ENCODE data around the gene AOX1. TPM values are rescaled to one million over a fixed set of nuclear protein-coding genes. Genes with fewer than 3 reads are reported as not detected.
A peak's percentile ranks its signal among the peaks of the same experiment; 100 is the strongest.

The AOX1 gene
- polyA plus RNA-seq, 2 of the 4 experiments (the other 2 are of a cell fraction), result 3.6 to 5.4 TPM

- peak; percentile 78 to 96 for DNase-seq (ENCODE audit: low read depth in 1 of 2, low spot score in 1 of 2)
- peak; percentile 13 for FAIRE-seq
- CTCF ChIA-PET, result interaction anchor here (0.6 to 6.4 kb wide), 48 partner anchors 9 to 1538 kb away, joined by 3 to 116 read pairs (median 4); partner anchors contain the start of genes CLK1, KCTD18 and NIF3L1
- Histone ChIP-seq H3K4me2 (peak overlapping the region; percentile 79), H3K9me3 (no peaks in the 10 kb centered on the region), H3K27ac (peak overlapping the region; percentile 85 to 91), H3K4me1 (peaks cover 22% of the 10 kb centered on the region), H3K4me3 (peak overlapping the region; percentile 33)
- peak; percentile 97 to 98 for ATAC-seq
- POLR2A ChIA-PET, result interaction anchor here (0.7 to 1.4 kb wide), 12 partner anchors 11 to 176 kb away, joined by 3 to 19 read pairs (median 6); partner anchors contain the start of genes BZW1, CLK1, NIF3L1 and PPIL3
- WGBS (ENCODE audit: missing lambda C conversion rate), result 2% methylated on average over 17 of the region's 17 CpGs
- TF ChIP-seq NR3C1 (IDR thresholded peaks at IDR 0.05) (no peak), ZC3H11A (IDR thresholded peaks at IDR 0.05) (no peak), POLR2AphosphoS2 (conservative IDR thresholded peaks at IDR 0.05; ENCODE audit: low read length) (no peak), FOXS1 (CRISPR knock-in tag; IDR thresholded peaks at IDR 0.05) (no peak), ESRRA (IDR thresholded peaks at IDR 0.05; ENCODE audit: borderline replicate concordance, low read length) (no peak), CHD2 (IDR thresholded peaks at IDR 0.05; ENCODE audit: low read length, partially characterized antibody) (no peak), NFE2L2 (conservative IDR thresholded peaks at IDR 0.05; ENCODE audit: low read length) (no peak), HMGXB4 (CRISPR knock-in tag; IDR thresholded peaks at IDR 0.05; ENCODE audit: borderline replicate concordance) (no peak), RCOR1 (IDR thresholded peaks at IDR 0.05; ENCODE audit: low read depth, low read length) (no peak), MAX (IDR thresholded peaks at IDR 0.05) (peak; percentile 77), HOXA7 (CRISPR knock-in tag; IDR thresholded peaks at IDR 0.05) (no peak), CBX8 (IDR thresholded peaks at IDR 0.05) (no peak), FOSB (CRISPR knock-in tag; IDR thresholded peaks at IDR 0.05) (no peak), HOXB13 (CRISPR knock-in tag; IDR thresholded peaks at IDR 0.05; ENCODE audit: low read depth) (no peak), FOSL2 (IDR thresholded peaks at IDR 0.05) (peak; percentile 36; the same call in 1 of the 2 replicates), FOSL2 (CRISPR knock-in tag; IDR thresholded peaks at IDR 0.05) (peak; percentile 87), GATA3 (IDR thresholded peaks at IDR 0.05; ENCODE audit: borderline replicate concordance) (peak; percentile 59), PBX3 (IDR thresholded peaks at IDR 0.05) (no peak), CTCF (IDR thresholded peaks at IDR 0.05) (peak; percentile 96), USF2 (IDR thresholded peaks at IDR 0.05) (no peak), BCL3 (IDR thresholded peaks at IDR 0.05) (peak; percentile 57; the same call in 2 of the 3 replicates), ATOH8 (CRISPR knock-in tag; IDR thresholded peaks at IDR 0.05; ENCODE audit: low read depth) (no peak), EHF (CRISPR knock-in tag; IDR thresholded peaks at IDR 0.05) (no peak), ZSCAN20 (CRISPR knock-in tag; IDR thresholded peaks at IDR 0.05) (no peak), RNF2 (IDR thresholded peaks at IDR 0.05; ENCODE audit: borderline replicate concordance, low read depth) (no peak), PHF8 (IDR thresholded peaks at IDR 0.05; ENCODE audit: borderline replicate concordance, low read depth) (no peak), KDM1A (IDR thresholded peaks at IDR 0.05; ENCODE audit: low read depth) (no peak), JUNB (IDR thresholded peaks at IDR 0.05) (no peak), ELK1 (IDR thresholded peaks at IDR 0.05; ENCODE audit: low read depth, low read length) (no peak), RAD21 (conservative IDR thresholded peaks at IDR 0.05 in 1 of 2, IDR thresholded peaks at IDR 0.05 in 1 of 2) (peak; percentile 99), POLR2A (IDR thresholded peaks at IDR 0.05; ENCODE audit: low read length) (peak; percentile 53), RARB (CRISPR knock-in tag; IDR thresholded peaks at IDR 0.05) (no peak), EP300 (IDR thresholded peaks at IDR 0.05) (peak; percentile 34 to 40; a peak in 2 of 5 replicates)
Measured at GRCh38 chr2:200713003-200713703, 127.3 kb downstream of the AOX1 start.
